Fibroblast of skin of abdomen (primary cell): ENCODE data around the gene EPHA8.

Experiments
- DNase-seq: peaks from one replicate; pipeline ENCODE4 v3.0.0-alpha.2; 2013

EPHA8 gene

DNA sequence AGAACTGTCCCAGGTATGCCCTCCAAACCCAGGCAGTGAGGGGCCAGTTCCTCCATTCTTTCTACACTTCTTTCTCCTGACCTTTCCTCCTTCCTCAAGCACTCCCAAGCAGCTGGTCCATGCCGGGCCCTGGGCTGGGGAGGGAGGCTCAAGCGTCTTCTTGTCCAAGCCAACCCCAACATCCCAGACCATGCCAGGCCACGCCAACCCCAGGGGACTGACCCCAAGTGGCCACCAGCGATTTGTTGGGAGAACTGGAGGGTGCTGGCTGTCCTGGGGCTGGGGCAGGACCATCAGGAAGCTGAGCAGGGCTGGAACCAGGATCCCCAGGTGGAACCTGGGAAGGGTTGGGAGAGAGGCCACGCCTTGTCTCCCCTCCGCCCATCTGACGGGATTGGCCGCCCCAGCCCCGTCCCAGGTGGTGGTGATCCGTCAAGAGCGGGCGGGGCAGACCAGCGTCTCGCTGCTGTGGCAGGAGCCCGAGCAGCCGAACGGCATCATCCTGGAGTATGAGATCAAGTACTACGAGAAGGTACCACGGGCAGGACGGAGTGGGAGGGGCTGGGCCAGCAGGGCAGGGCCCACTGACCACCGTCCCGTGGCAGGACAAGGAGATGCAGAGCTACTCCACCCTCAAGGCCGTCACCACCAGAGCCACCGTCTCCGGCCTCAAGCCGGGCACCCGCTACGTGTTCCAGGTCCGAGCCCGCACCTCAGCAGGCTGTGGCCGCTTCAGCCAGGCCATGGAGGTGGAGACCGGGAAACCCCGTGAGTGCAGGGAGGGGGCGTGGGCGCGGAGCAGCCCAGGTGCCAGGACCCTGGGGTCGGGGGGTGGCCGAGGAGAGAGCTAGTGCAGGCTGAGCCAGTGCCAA, 29.9 kb downstream of the EPHA8 start:
- DNase-seq: no peak

DNA sequence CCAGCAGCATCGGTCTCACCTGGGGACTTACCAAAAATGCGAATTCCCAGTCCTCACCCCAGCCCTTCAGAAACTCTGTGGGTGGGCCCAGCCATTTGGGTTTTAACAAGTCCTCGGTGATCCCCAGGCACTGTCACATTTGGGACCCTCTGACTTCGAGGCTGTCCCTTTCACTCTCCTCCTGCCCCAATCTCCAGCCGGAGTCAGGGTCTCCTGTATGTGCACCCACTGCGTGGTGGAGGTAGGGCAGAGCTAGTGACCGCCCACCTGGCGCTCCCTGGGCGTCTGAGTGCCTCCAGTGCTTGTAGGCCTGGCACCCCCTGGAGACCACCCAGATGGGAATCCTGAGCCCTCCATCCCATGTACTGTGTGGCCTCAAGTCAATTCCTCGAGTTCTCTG, 31.1 kb downstream of the EPHA8 start:
- DNase-seq: no peak

DNA sequence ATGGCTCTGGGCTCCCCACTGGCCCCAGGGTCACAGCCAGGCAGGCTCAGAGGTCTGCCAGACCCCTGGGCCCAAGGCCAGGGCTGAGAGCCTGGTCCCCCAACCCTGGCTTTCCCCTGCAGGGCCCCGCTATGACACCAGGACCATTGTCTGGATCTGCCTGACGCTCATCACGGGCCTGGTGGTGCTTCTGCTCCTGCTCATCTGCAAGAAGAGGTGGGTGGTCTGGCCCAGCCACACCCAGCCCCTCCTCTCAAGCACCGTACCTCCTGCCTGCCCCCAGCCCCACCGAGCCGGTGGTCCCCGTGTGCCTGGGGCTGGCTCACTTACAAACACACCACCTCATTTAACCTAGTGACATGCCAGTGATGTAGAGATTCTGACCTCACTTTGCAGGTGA, 31.8 kb downstream of the EPHA8 start:
- no peak for DNase-seq

GRCh38 chr1:22597301-22597965, 34.1 kb downstream of the EPHA8 start:
- no peak for DNase-seq

- no peak for DNase-seq
Observed at GRCh38 chr1:22597996-22598395, 34.7 kb downstream of the EPHA8 start.

DNA sequence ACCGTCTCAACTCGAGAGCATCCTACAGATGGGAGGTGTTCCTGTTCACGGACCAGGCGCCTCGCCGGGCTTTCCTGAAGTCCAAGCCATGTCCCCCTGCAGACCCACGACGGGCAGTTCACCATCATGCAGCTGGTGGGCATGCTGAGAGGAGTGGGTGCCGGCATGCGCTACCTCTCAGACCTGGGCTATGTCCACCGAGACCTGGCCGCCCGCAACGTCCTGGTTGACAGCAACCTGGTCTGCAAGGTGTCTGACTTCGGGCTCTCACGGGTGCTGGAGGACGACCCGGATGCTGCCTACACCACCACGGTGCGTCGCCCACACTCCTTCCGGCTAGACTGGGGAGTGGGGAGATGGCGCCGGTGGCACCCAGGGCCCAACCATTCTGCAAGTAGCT, 35.4 kb downstream of the EPHA8 start:
- DNase-seq: no peak

DNA sequence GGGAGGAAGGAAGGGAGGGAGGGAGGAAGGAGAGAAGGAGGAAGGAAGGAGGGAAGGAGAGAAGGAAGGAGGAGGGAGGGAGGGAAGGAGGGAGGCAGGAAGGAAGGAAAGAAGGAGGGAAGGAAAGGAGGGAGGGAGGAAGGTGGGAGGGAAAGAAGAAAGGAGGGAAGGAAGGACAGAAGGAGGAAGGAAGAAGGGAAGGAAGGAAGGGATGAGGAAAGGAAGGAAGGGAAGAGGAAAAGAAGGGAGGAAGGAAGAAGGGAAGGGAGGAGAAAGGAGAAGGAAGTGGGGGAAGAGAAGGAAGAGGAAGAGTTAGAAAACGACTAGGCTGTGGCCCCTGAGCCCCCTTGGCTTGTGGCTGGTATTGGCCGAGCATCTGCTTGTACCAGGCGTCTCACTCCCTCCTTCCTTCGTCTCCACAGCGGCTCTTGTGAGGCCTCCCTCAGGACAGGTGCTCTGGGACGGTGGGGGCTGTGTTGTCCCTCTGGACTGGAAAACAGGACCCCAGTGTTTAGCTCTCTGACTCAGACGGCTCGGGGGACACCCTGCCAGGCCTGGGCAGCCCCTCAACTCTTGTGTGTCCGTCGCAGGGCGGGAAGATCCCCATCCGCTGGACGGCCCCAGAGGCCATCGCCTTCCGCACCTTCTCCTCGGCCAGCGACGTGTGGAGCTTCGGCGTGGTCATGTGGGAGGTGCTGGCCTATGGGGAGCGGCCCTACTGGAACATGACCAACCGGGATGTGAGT, 37.0 kb downstream of the EPHA8 start:
- DNase-seq: no peak

DNA sequence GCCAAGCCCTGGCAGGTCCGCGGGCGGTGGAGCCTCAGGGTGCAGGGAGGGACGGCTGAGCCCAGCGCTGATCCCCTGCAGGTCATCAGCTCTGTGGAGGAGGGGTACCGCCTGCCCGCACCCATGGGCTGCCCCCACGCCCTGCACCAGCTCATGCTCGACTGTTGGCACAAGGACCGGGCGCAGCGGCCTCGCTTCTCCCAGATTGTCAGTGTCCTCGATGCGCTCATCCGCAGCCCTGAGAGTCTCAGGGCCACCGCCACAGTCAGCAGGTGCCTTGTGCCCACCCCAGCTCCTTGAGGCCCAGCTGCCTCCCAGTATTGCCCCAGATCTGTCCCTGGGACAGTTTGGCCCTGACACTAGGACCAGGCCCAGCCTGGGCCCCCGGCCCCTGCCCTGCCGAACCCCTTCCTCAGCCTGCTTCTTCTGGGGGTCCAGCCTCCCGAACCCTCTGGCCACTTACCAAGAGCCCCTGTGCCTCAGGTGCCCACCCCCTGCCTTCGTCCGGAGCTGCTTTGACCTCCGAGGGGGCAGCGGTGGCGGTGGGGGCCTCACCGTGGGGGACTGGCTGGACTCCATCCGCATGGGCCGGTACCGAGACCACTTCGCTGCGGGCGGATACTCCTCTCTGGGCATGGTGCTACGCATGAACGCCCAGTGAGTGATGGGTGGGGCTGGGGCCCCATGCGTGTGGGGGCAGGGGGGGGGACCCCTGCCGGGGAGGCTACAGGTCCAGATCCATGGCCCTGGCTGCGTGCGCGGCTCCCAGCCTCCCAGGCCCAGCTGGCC, 37.7 kb downstream of the EPHA8 start:
- DNase-seq: no peak

DNA sequence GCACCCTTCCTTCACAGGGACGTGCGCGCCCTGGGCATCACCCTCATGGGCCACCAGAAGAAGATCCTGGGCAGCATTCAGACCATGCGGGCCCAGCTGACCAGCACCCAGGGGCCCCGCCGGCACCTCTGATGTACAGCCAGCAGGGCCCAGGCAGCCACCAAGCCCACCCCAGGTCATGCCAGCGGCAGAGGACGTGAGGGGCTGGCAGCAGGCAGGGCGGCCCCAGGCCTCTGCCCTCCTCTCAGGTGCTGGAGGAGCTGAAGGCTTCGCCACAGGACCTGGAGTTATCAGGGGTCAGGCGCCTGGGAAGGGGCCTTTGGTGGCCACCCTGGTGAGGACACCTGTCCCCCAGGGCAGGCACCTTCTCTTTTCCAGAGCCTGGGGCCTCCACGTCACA, 38.3 kb downstream of the EPHA8 start:
- no peak for DNase-seq

DNA sequence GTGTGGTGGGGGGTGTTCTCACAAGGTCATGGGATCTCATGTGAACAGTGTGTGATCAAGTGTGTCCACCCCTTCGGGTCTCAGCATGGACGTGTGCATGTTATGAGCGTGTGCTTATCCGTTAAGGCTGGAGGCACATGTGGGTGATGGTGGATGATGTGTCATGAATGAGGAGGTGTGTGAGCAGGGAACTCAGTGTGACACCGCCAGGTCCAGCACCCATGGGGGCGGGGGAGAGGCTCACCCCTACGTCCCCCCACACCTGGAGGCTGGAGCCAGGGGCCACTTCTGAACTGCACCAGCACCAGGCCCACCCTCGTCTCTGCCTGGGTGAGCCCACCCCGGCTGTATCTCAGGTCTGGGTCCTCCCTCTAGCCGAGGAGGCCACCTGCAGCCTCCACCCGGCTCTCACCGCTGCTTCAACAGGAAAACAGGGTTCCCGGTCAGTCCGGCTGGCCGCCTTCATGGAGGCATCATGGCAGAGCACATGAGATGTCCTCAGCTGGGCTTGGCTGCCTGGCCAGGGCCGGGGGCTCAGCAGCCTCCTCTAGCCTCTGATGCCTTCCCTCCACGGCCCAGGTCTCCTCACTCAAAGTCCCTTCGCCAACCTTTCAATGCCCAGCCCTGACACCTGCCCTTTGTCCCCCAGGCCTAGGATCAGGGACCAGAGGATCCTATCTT, 38.9 kb downstream of the EPHA8 start:
- no peak for DNase-seq

DNA sequence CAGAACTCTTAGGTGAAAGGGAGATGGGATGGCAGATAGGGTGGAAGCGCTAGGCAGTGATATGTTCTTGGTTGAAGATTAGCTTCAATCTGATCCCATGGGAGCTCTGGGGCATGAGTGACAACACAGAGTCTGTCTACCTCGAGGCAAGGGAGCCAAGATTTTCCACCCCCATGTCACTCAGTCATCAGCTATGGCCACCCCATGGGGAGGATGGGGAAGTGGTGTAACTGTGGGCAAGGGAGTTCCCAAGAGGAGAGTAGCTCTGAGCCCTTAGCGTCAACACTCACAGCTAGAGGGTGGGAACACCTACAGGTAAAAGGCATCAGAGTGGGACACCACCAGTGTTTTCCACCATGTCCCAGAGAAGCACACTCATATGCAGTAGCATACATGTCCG, 42.9 kb downstream of the EPHA8 start:
- no peak for DNase-seq

- DNase-seq: no peak
Observed at GRCh38 chr1:22607154-22607553, 43.9 kb downstream of the EPHA8 start.

DNA sequence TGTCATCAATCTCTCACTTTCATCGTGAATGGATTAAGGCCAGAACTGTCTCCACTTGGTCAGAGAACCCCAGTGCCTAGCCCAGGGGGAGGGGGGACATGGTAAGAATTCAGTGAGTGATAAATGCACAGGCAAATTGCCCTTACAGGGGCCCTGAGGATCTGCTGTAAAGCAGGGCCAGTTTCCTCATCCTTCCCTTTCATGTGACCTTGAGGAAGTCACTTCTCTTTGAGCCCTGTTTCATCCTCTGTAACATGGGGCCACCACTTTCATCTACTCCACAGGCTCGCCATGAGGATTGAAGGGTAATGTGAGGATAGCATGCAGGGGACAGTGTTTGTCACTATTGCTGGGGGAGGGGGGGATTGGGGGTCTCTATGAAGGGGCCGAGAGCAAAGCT, 45.1 kb downstream of the EPHA8 start:
- no peak for DNase-seq

DNA sequence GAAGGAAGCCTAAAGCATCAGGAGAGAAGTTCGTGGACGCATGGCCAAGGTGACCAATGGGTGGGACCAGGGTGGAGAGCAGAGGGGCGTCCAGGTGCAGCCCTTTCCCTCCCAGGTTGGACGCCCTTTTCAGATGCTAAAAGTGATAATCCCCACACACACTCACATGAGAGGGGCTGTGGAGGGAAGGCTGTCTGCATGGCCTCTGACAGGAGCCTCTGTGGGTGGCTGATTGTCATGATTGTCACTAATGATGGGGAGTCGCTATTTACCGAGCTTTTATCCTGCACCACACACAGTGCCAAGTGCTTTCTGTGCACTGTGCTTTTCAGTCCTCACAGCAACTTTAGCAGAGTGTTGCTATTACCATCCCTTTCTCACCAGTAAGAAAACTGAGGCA, 46.0 kb downstream of the EPHA8 start:
- DNase-seq: no peak

DNA sequence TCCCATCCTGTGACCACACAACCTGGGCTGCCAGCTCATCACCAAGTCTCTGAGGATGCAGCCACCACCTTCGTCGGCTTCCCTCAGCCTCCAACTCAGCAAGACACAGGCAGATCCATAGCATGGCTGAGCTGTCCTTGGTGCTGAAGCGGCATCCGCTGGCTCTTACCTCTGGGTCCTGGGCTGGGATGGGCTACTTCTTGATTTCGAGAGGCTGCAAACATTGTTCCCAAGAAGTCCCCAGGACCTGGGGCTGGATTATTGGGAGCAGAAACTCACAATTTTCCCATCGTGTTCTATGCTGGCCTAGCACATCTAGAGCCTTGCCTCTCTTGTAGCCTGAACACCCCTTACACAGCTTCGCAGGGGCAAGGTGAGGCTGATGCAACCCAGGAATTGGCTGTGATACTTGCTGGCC, 48.2 kb downstream of the EPHA8 start:
- DNase-seq: peak; percentile 55

DNA sequence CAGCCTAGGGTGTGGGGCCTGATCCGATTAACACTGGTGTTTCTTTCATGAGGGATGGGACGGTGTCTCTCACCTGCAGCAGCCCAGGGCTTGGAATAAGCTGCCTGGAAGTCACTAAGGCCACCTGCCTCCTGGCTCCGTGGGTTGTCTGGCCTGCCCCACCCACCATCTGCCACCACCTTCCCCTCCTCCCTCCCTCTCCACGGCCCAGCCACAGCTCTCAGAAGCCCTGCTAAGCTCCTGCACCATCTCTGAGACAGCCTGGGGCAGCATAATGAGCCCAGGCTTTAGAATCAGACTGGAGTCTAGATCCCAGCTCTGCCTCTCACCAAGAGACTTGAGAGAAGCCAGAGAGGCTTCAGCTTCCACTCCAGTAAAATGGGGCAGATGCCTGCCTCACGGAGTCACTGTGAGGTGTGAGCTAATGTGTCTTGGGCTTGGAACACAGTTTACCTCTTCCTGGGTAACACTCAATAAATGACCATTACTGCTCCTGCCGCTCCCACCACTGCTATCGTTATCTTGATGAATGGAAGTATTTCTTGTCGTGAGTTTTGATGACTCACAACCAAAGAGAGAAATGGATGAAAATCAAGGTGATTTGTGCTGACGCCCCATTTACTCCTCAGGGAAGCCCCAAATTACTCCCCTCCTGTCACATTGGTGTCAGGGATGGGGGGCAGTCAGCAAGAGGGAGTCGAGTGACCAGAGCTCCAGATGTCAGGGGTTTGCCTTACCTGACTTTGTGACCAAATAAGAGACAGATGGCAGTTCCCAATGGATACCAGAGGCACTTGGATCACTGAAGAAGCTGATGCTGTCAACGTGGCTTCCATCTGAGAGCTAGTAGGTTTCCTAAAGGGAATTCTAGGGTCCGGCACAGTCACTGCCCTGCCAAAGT, 49.6 kb downstream of the EPHA8 start:
- DNase-seq: no peak

DNA sequence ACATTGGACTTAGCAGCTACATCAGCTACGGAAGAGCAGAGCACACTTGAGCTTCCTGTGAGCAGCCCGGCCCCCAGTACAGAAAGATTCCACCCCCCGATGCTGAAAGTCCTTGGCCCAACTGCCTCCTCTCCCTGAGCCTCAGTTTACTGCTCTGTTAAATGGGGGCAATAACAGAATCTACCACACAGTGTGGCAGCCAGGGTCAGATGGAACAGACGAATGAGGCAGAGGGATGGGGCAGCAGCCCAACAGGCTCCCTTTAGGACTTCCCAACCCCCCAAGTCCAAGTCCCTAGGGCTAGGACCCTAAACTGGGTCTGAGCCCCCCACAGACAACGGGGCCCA, 50.3 kb downstream of the EPHA8 start:
- no peak for DNase-seq

- no peak for DNase-seq
Observed at GRCh38 chr1:22613951-22614350, 50.7 kb downstream of the EPHA8 start.

GRCh38 chr1:22615886-22616285, 52.6 kb downstream of the EPHA8 start:
- DNase-seq: no peak

- DNase-seq: no peak
Observed at GRCh38 chr1:22616571-22616970, 53.3 kb downstream of the EPHA8 start.

- DNase-seq: no peak
Observed at GRCh38 chr1:22618056-22618455, 54.8 kb downstream of the EPHA8 start.
